Fibroblast of peridontal ligament (primary cell): ENCODE results near the gene ZFYVE1.

Experiments used
- DNase-seq: peaks from one replicate; pipeline ENCODE4 v3.0.0-alpha.2; 2010; ENCODE audit errors: extremely low read depth

Gene ZFYVE1

DNA sequence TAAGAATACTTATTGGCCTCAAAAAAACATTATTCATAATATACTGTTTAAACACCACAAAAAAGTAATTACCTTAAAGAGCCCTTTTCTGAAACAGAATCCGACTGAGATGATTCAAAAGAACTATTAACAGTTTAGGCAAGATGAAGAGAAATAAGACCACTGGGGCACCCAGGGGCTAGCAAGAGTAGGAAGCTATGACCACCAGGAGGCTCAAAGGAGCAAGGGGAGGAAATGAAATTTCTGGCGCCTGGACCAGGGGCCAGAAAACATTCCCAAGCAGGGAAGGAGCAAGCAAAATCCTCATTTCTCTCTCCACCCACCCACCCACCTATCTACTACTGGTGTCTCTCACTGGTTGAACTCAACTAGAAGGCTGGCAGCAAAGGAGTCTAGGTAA lies 106.9 kb downstream of the ZFYVE1 start:
- DNase-seq: no peak
